Esophagus squamous epithelium (tissue), 4 donors: Measurements from ENCODE around the gene IFT122.
"Not testable (repeated sequence)": the region's sequence is repeated elsewhere in the genome, so short reads cannot be mapped to it uniquely, and the experiment has no call there.

Experiments
- POLR2A ChIP-seq, 4 donors: fragments of 450-650 bp; IDR thresholded peaks; one replicate each; pipeline ENCODE4 v1.6.1; 2017; ENCODE audit warnings: antibody characterized with exemption in 4 of 4, mild to moderate bottlenecking in 4 of 4, moderate library complexity in 3 of 4
- TF ChIP-seq, protein P1 (sequence below), 6 experiments: fragments of 450-650 bp in 4 of 6; fragments of 200-600 bp in 2 of 6; sonication (generic) in 2 of 6; IDR thresholded peaks; one replicate each; pipeline ENCODE4 v1.5.1; 2016 to 2019; ENCODE audit warnings: antibody characterized with exemption in 6 of 6, mild to moderate bottlenecking in 4 of 6, moderate library complexity in 4 of 6

DNA sequence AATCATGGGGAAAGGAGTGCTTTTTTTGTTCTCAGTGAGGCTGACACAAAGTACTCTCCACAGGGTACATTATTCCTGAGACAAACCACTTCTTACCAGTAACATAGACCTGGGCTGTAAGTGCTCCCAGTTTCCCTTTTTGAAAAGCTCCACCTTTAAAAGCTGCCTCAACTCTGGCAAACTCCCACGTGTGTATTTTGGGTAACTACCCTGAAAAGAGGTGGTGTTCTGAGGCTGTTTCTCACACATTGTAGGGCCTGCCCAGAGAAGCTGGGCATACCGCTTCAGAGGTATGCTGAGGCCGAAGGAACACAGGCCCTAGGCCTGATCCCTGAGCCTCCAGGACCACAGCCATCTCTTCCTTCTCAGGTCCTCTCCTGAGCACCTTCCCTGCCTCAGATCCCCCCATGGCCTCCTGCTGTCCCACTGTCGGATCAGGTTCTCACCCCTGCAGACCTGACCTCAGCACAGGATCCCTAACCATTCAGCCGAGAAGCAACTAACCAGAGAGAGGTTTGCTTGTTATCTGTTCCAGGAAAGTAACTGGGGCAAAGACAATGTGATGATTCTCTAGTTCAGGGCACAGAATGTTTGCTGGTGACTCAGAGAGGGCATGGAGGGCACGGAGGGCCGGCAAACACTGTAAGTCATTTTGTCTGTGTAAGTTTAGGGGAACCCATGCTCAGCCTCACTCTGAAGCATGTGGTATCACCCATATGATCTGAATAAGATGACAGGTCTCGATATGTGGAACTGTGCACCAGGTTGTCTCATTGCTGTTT, 47.7 kb upstream of the IFT122 start:
- TF ChIP-seq, protein P1, sequence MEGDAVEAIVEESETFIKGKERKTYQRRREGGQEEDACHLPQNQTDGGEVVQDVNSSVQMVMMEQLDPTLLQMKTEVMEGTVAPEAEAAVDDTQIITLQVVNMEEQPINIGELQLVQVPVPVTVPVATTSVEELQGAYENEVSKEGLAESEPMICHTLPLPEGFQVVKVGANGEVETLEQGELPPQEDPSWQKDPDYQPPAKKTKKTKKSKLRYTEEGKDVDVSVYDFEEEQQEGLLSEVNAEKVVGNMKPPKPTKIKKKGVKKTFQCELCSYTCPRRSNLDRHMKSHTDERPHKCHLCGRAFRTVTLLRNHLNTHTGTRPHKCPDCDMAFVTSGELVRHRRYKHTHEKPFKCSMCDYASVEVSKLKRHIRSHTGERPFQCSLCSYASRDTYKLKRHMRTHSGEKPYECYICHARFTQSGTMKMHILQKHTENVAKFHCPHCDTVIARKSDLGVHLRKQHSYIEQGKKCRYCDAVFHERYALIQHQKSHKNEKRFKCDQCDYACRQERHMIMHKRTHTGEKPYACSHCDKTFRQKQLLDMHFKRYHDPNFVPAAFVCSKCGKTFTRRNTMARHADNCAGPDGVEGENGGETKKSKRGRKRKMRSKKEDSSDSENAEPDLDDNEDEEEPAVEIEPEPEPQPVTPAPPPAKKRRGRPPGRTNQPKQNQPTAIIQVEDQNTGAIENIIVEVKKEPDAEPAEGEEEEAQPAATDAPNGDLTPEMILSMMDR (IDR thresholded peaks at IDR 0.05) = not testable (repeated sequence)
- not testable (repeated sequence) for TF ChIP-seq POLR2A (IDR thresholded peaks at IDR 0.05)
